GM12891 (cell line): ENCODE measurements around the gene ATCAY.

Source experiments
- PAX5 ChIP-seq: IDR thresholded peaks from 2 replicates; pipeline ENCODE4 v1.6.1; 2011; ENCODE audit warnings: low read length, moderate library complexity, mild to moderate bottlenecking; ENCODE audit not compliant: insufficient read depth, severe bottlenecking
- POLR2A ChIP-seq: IDR thresholded peaks from 2 replicates; pipeline ENCODE4 v1.6.1; 2011; ENCODE audit warnings: low read depth, low read length, control low read depth
- POLR2AphosphoS5 ChIP-seq: IDR thresholded peaks from 2 replicates; pipeline ENCODE4 v1.6.1; 2011; ENCODE audit warnings: low read depth, low read length, control low read depth
- POU2F2 ChIP-seq: IDR thresholded peaks from 2 replicates; pipeline ENCODE4 v1.6.1; 2011; ENCODE audit warnings: low read depth, mild to moderate bottlenecking, control low read depth, low read length, moderate library complexity
- SPI1 ChIP-seq: IDR thresholded peaks from 2 replicates; pipeline ENCODE4 v1.6.1; 2011; ENCODE audit warnings: low read depth, low read length, control low read depth
- TAF1 ChIP-seq: IDR thresholded peaks from 2 replicates; pipeline ENCODE4 v1.6.1; 2011; ENCODE audit warnings: low read depth, low read length, control low read depth

GRCh38 chr19:3837332-3837731, 43.2 kb upstream of the ATCAY start:
- TF ChIP-seq POLR2AphosphoS5 (no peak), TAF1 (0 out of 2 replicates have a peak, but pooled peaks have one; percentile 18), POLR2A (no peak), POU2F2 (no peak), SPI1 (no peak), PAX5 (no peak)
